ENCODE measurements around the gene ATP13A5. TPM values are rescaled to one million over a fixed set of nuclear protein-coding genes. Genes with fewer than 3 reads are reported as not detected.

Gene ATP13A5
- total and polyA plus RNA-seq, 2 donors: not detected

- 31% methylated on average over 2 of the region's 2 CpGs for WGBS
- Histone ChIP-seq H3K27ac (ENCODE audit: low read depth) (no peak overlapping the region), H3K36me3 (ENCODE audit: insufficient read depth) (no peaks in the 10 kb centered on the region), H3K4me1 (ENCODE audit: insufficient read depth) (no peaks in the 10 kb centered on the region), H3K4me3 (ENCODE audit: low read depth, low read length) (no peak overlapping the region)
- DNase-seq (ENCODE audit: extremely low spot score): no peak
These were observed 962 bp downstream of the ATP13A5 start for GRCh38 chr3:193377591-193377990.

- Histone ChIP-seq H3K4me1 (ENCODE audit: insufficient read depth) (no peaks in the 10 kb centered on the region), H3K36me3 (ENCODE audit: insufficient read depth) (no peaks in the 10 kb centered on the region), H3K4me3 (ENCODE audit: low read depth, low read length) (no peak overlapping the region), H3K27ac (ENCODE audit: low read depth) (no peak overlapping the region)
- 90% methylated on average over 8 of the region's 8 CpGs for WGBS
- DNase-seq (ENCODE audit: extremely low spot score): no peak
These were observed 2.9 kb downstream of the ATP13A5 start for GRCh38 chr3:193375614-193376013.

GRCh38 chr3:193372783-193373182 lies 5.8 kb downstream of the ATP13A5 start:
- no peaks in the 10 kb centered on the region for H3K4me1 ChIP-seq (ENCODE audit: insufficient read depth)
- no peak overlapping the region for H3K4me3 ChIP-seq (ENCODE audit: low read depth, low read length)
- H3K27ac ChIP-seq (ENCODE audit: low read depth): no peak overlapping the region
- no peak for DNase-seq (ENCODE audit: extremely low spot score)
- no peaks in the 10 kb centered on the region for H3K36me3 ChIP-seq (ENCODE audit: insufficient read depth)

- no peak for DNase-seq (ENCODE audit: extremely low spot score)
- Histone ChIP-seq H3K4me3 (ENCODE audit: low read depth, low read length) (no peak overlapping the region), H3K4me1 (ENCODE audit: insufficient read depth) (no peaks in the 10 kb centered on the region), H3K27ac (ENCODE audit: low read depth) (no peak overlapping the region), H3K36me3 (ENCODE audit: insufficient read depth) (no peaks in the 10 kb centered on the region)
- 61% methylated on average over 1 of the region's 1 CpG for WGBS
These were observed 10.7 kb downstream of the ATP13A5 start for GRCh38 chr3:193367868-193368267.

- Histone ChIP-seq H3K4me3 (ENCODE audit: low read depth, low read length) (no peak overlapping the region), H3K27ac (ENCODE audit: low read depth) (no peak overlapping the region), H3K4me1 (ENCODE audit: insufficient read depth) (no peaks in the 10 kb centered on the region), H3K36me3 (ENCODE audit: insufficient read depth) (no peaks in the 10 kb centered on the region)
- WGBS: 79% methylated on average over 3 of the region's 3 CpGs
- no peak for DNase-seq (ENCODE audit: extremely low spot score)
These were observed 21.3 kb downstream of the ATP13A5 start for GRCh38 chr3:193357291-193357690.

- no peak for DNase-seq (ENCODE audit: extremely low spot score)
- 52% methylated on average over 5 of the region's 5 CpGs for WGBS
- Histone ChIP-seq H3K4me3 (ENCODE audit: low read depth, low read length) (no peak overlapping the region), H3K27ac (ENCODE audit: low read depth) (no peak overlapping the region), H3K36me3 (ENCODE audit: insufficient read depth) (no peaks in the 10 kb centered on the region), H3K4me1 (ENCODE audit: insufficient read depth) (no peaks in the 10 kb centered on the region)
These were observed 24.1 kb downstream of the ATP13A5 start for GRCh38 chr3:193354423-193354822.

GRCh38 chr3:193350744-193351143 lies 27.8 kb downstream of the ATP13A5 start:
- no peaks in the 10 kb centered on the region for H3K4me1 ChIP-seq (ENCODE audit: insufficient read depth)
- no peak overlapping the region for H3K27ac ChIP-seq (ENCODE audit: low read depth)
- no peaks in the 10 kb centered on the region for H3K36me3 ChIP-seq (ENCODE audit: insufficient read depth)
- H3K4me3 ChIP-seq (ENCODE audit: low read depth, low read length): no peak overlapping the region
- no peak for DNase-seq (ENCODE audit: extremely low spot score)
- 63% methylated on average over 2 of the region's 2 CpGs for WGBS

GRCh38 chr3:193348686-193349085 lies 29.9 kb downstream of the ATP13A5 start:
- no peaks in the 10 kb centered on the region for H3K4me1 ChIP-seq (ENCODE audit: insufficient read depth)
- WGBS: 53% methylated on average over 3 of the region's 3 CpGs
- no peak overlapping the region for H3K27ac ChIP-seq (ENCODE audit: low read depth)
- no peak for DNase-seq (ENCODE audit: extremely low spot score)
- H3K4me3 ChIP-seq (ENCODE audit: low read depth, low read length): no peak overlapping the region
- no peaks in the 10 kb centered on the region for H3K36me3 ChIP-seq (ENCODE audit: insufficient read depth)

GRCh38 chr3:193347521-193348501 lies 30.7 kb downstream of the ATP13A5 start:
- H3K36me3 ChIP-seq (ENCODE audit: insufficient read depth): no peaks in the 10 kb centered on the region
- WGBS: 38% methylated on average over 11 of the region's 11 CpGs
- H3K4me3 ChIP-seq (ENCODE audit: low read depth, low read length): no peak overlapping the region
- no peak for DNase-seq (ENCODE audit: extremely low spot score)
- H3K27ac ChIP-seq (ENCODE audit: low read depth): no peak overlapping the region
- H3K4me1 ChIP-seq (ENCODE audit: insufficient read depth): no peaks in the 10 kb centered on the region

- Histone ChIP-seq H3K36me3 (ENCODE audit: insufficient read depth) (no peaks in the 10 kb centered on the region), H3K27ac (ENCODE audit: low read depth) (no peak overlapping the region), H3K4me3 (ENCODE audit: low read depth, low read length) (no peak overlapping the region), H3K4me1 (ENCODE audit: insufficient read depth) (no peaks in the 10 kb centered on the region)
- no peak for DNase-seq (ENCODE audit: extremely low spot score)
- 69% methylated on average over 4 of the region's 4 CpGs for WGBS
These were observed 32.3 kb downstream of the ATP13A5 start for GRCh38 chr3:193346259-193346658.

- H3K4me3 ChIP-seq (ENCODE audit: low read depth, low read length): no peak overlapping the region
- H3K27ac ChIP-seq (ENCODE audit: low read depth): no peak overlapping the region
- DNase-seq (ENCODE audit: extremely low spot score): no peak
- no peaks in the 10 kb centered on the region for H3K4me1 ChIP-seq (ENCODE audit: insufficient read depth)
- H3K36me3 ChIP-seq (ENCODE audit: insufficient read depth): no peaks in the 10 kb centered on the region
- WGBS: 77% methylated on average over 3 of the region's 3 CpGs
These were observed 33.1 kb downstream of the ATP13A5 start for GRCh38 chr3:193345431-193345830.

- Histone ChIP-seq H3K36me3 (ENCODE audit: insufficient read depth) (no peaks in the 10 kb centered on the region), H3K4me3 (ENCODE audit: low read depth, low read length) (no peak overlapping the region), H3K27ac (ENCODE audit: low read depth) (no peak overlapping the region), H3K4me1 (ENCODE audit: insufficient read depth) (no peaks in the 10 kb centered on the region)
- WGBS: 51% methylated on average over 3 of the region's 3 CpGs
- DNase-seq (ENCODE audit: extremely low spot score): no peak
These were observed 34.1 kb downstream of the ATP13A5 start for GRCh38 chr3:193344486-193344885.

- 92% methylated on average over 4 of the region's 4 CpGs for WGBS
- H3K4me3 ChIP-seq (ENCODE audit: low read depth, low read length): no peak overlapping the region
- no peaks in the 10 kb centered on the region for H3K4me1 ChIP-seq (ENCODE audit: insufficient read depth)
- H3K27ac ChIP-seq (ENCODE audit: low read depth): no peak overlapping the region
- DNase-seq (ENCODE audit: extremely low spot score): no peak
- no peaks in the 10 kb centered on the region for H3K36me3 ChIP-seq (ENCODE audit: insufficient read depth)
These were observed 34.8 kb downstream of the ATP13A5 start for GRCh38 chr3:193343726-193344222.

- WGBS: 76% methylated on average over 2 of the region's 2 CpGs
- DNase-seq (ENCODE audit: extremely low spot score): no peak
These were observed 36.0 kb downstream of the ATP13A5 start for GRCh38 chr3:193342551-193342950.

More at GRCh38 chr3:193342551-193342950, 36.0 kb downstream of the ATP13A5 start:
- Histone ChIP-seq H3K4me3 (ENCODE audit: low read depth, low read length) (no peak overlapping the region), H3K36me3 (ENCODE audit: insufficient read depth) (no peaks in the 10 kb centered on the region), H3K4me1 (ENCODE audit: insufficient read depth) (no peaks in the 10 kb centered on the region), H3K27ac (ENCODE audit: low read depth) (no peak overlapping the region)
